CD4-positive, CD25-positive, alpha-beta regulatory T cell (primary cell): ENCODE measurements around the gene CMTM7. TPM values are rescaled to one million over a fixed set of nuclear protein-coding genes. Genes with fewer than 3 reads are reported as not detected.
"Not testable (repeated sequence)": the region's sequence is repeated elsewhere in the genome, so short reads cannot be mapped to it uniquely, and the experiment has no call there.

Experiments
- ATAC-seq, 2 donors: fragments of 150-1000 bp; cut with Tn5 transposase; one replicate each; pipeline ENCODE4 v1.10.0; 2021; ENCODE audit warnings: low read depth in 2 of 2, moderate number of reproducible peaks in 2 of 2, moderate library complexity in 1 of 2
- DNase-seq, 3 donors: peaks; one replicate each; pipeline versions ENCODE4 v3.0.0 to v3.0.0-alpha.2; 2012 to 2022; ENCODE audit warnings: mixed read lengths in 1 of 3
- H3K27ac ChIP-seq: one replicate; pipeline ENCODE4 v1.7.0; 2013; ENCODE audit warnings: mild to moderate bottlenecking, low read length; ENCODE audit not compliant: insufficient read depth, poor library complexity, severe bottlenecking
- H3K27me3 ChIP-seq: one replicate; pipeline ENCODE4 v1.7.0; 2013; ENCODE audit warnings: low read length; ENCODE audit not compliant: control insufficient read depth, insufficient read depth
- H3K36me3 ChIP-seq: one replicate; pipeline ENCODE4 v1.7.0; 2013; ENCODE audit warnings: mild to moderate bottlenecking, low read length, moderate library complexity; ENCODE audit not compliant: control insufficient read depth, insufficient read depth
- H3K4me1 ChIP-seq: 2 replicates; pipeline ENCODE4 v1.7.0; 2013; ENCODE audit warnings: mild to moderate bottlenecking, low read length; ENCODE audit not compliant: insufficient read depth, control insufficient read depth, poor library complexity, severe bottlenecking
- H3K4me3 ChIP-seq: one replicate; pipeline ENCODE4 v1.7.0; 2013; ENCODE audit warnings: low read depth, mild to moderate bottlenecking, low read length, moderate library complexity
- H3K9me3 ChIP-seq, 2 experiments: 1 replicate in 1 of 2; 2 replicates in 1 of 2; pipeline ENCODE4 v1.7.0; 2013; ENCODE audit warnings: low read length in 2 of 2, mild to moderate bottlenecking in 1 of 2, moderate library complexity in 1 of 2; ENCODE audit not compliant: control insufficient read depth in 2 of 2
- H3K27ac Mint-ChIP-seq, 3 donors: one replicate each; pipeline ENCODE4 v1.8.0; 2020 to 2022; ENCODE audit warnings: mild to moderate bottlenecking in 3 of 3, mixed read lengths in 3 of 3, moderate library complexity in 2 of 3
- H3K27me3 Mint-ChIP-seq: one replicate; pipeline ENCODE4 v1.8.0; 2022; ENCODE audit warnings: mild to moderate bottlenecking, mixed read lengths
- H3K36me3 Mint-ChIP-seq: one replicate; pipeline ENCODE4 v1.8.0; 2020; ENCODE audit warnings: mixed read lengths
- H3K4me1 Mint-ChIP-seq, 4 donors: one replicate each; pipeline ENCODE4 v1.8.0; 2020 to 2022; ENCODE audit warnings: mixed read lengths in 4 of 4, mild to moderate bottlenecking in 1 of 4
- H3K4me3 Mint-ChIP-seq, 4 donors: one replicate each; pipeline ENCODE4 v1.8.0; 2020 to 2022; ENCODE audit warnings: mild to moderate bottlenecking in 4 of 4, mixed read lengths in 4 of 4, moderate library complexity in 3 of 4
- H3K9me3 Mint-ChIP-seq, 7 donors: one replicate each; pipeline ENCODE4 v1.8.0; 2020 to 2022; ENCODE audit warnings: mixed read lengths in 7 of 7, mild to moderate bottlenecking in 3 of 7, moderate library complexity in 2 of 7
- polyA plus RNA-seq, 4 donors: library from polyadenylated mRNA; unstranded; fragments of 300-500 nt; fragmentation: Illumina TruSeq; gene quantifications; one replicate each; pipeline ENCODE4 v1.2.3, GENCODE V29; 2021
- total RNA-seq: library from RNA; stranded (reverse); gene quantifications from one replicate; pipeline ENCODE4 v1.2.3, GENCODE V29; 2022

CMTM7 gene
- total and polyA plus RNA-seq, 5 donors from 2014 or later = 77.3 to 231 (median 144) TPM

GRCh38 chr3:32384938-32385337 lies 6.7 kb upstream of the CMTM7 start:
- Mint-ChIP-seq H3K4me3 (peak overlapping the region in 1 of 4 donors; percentile 30), H3K4me1 (peaks cover 0 to 33% (median 10%) of the 10 kb centered on the region in 4 donors), H3K36me3 (no peaks in the 10 kb centered on the region), H3K27me3 (no peaks in the 10 kb centered on the region), H3K27ac (peak overlapping the region in 2 of 3 donors; percentile 47 to 72), H3K9me3 (no peaks in the 10 kb centered on the region)
- no peaks in the 10 kb centered on the region for H3K36me3 ChIP-seq
- no peak overlapping the region for H3K27ac ChIP-seq
- H3K27me3 ChIP-seq = no peaks in the 10 kb centered on the region
- DNase-seq = no peak
- no peaks in the 10 kb centered on the region for H3K9me3 ChIP-seq
- no peak overlapping the region for H3K4me3 ChIP-seq
- ATAC-seq = no peak
- no peaks in the 10 kb centered on the region for H3K4me1 ChIP-seq

GRCh38 chr3:32387512-32387911 lies 4.1 kb upstream of the CMTM7 start:
- no peaks in the 10 kb centered on the region for H3K27me3 ChIP-seq
- no peaks in the 10 kb centered on the region for H3K9me3 ChIP-seq
- Mint-ChIP-seq H3K27me3 (no peaks in the 10 kb centered on the region), H3K9me3 (no peaks in the 10 kb centered on the region), H3K4me3 (peak overlapping the region in 1 of 4 donors; percentile 21), H3K36me3 (no peaks in the 10 kb centered on the region), H3K4me1 (peaks cover 7 to 41% (median 21%) of the 10 kb centered on the region in 4 donors), H3K27ac (peak overlapping the region in 1 of 3 donors; percentile 25)
- H3K27ac ChIP-seq = no peak overlapping the region
- no peaks in the 10 kb centered on the region for H3K36me3 ChIP-seq
- no peak for ATAC-seq
- DNase-seq = no peak
- H3K4me1 ChIP-seq = peaks cover 11% of the 10 kb centered on the region
- H3K4me3 ChIP-seq = no peak overlapping the region

GRCh38 chr3:32389577-32389976 lies 2.1 kb upstream of the CMTM7 start:
- not testable (repeated sequence) for DNase-seq, ATAC-seq, H3K27me3 Mint-ChIP-seq, H3K27me3 ChIP-seq, H3K36me3 ChIP-seq, H3K36me3 Mint-ChIP-seq, H3K4me3 ChIP-seq, H3K9me3 ChIP-seq, H3K9me3 Mint-ChIP-seq, H3K27ac ChIP-seq
- Mint-ChIP-seq H3K4me1 (peaks cover 23 to 58% (median 40%) of the 10 kb centered on the region in 4 donors), H3K4me3 (peak overlapping the region in 3 of 4 donors; percentile 46 to 65 (median 47)), H3K27ac (peak overlapping the region; percentile 72 to 87 (median 80))
- peaks cover 32% of the 10 kb centered on the region for H3K4me1 ChIP-seq

GRCh38 chr3:32392536-32393302 lies 1.1 kb downstream of the CMTM7 start:
- peak overlapping the region; percentile 90 to 99 (median 98) for H3K4me3 Mint-ChIP-seq
- Histone ChIP-seq H3K4me3 (peak overlapping the region; percentile 79), H3K36me3 (peaks cover 7% of the 10 kb centered on the region), H3K27ac (peak overlapping the region; percentile 83), H3K9me3 (no peaks in the 10 kb centered on the region), H3K27me3 (no peaks in the 10 kb centered on the region), H3K4me1 (peaks cover 50% of the 10 kb centered on the region)
- H3K27me3 Mint-ChIP-seq = no peaks in the 10 kb centered on the region
- DNase-seq = peak in 1 of 3 donors; percentile 41
- H3K9me3 Mint-ChIP-seq = no peaks in the 10 kb centered on the region
- H3K36me3 Mint-ChIP-seq = peaks cover 6% of the 10 kb centered on the region
- ATAC-seq = peak; percentile 8 to 15
- H3K4me1 Mint-ChIP-seq = peaks cover 32 to 77% (median 56%) of the 10 kb centered on the region in 4 donors
- peak overlapping the region; percentile 92 to 99 (median 96) for H3K27ac Mint-ChIP-seq

GRCh38 chr3:32395496-32395895 lies 3.8 kb downstream of the CMTM7 start:
- Mint-ChIP-seq H3K36me3 (peaks cover 6% of the 10 kb centered on the region), H3K4me1 (peaks cover 46 to 81% (median 67%) of the 10 kb centered on the region in 4 donors), H3K27me3 (no peaks in the 10 kb centered on the region), H3K4me3 (peak overlapping the region in 2 of 4 donors; percentile 22 to 90), H3K9me3 (no peaks in the 10 kb centered on the region), H3K27ac (peak overlapping the region; percentile 43 to 99 (median 96))
- Histone ChIP-seq H3K9me3 (no peaks in the 10 kb centered on the region), H3K4me3 (peak overlapping the region; percentile 37), H3K4me1 (peaks cover 71% of the 10 kb centered on the region), H3K27ac (peak overlapping the region; percentile 83), H3K36me3 (peaks cover 7% of the 10 kb centered on the region), H3K27me3 (no peaks in the 10 kb centered on the region)
- DNase-seq (no peak), ATAC-seq (no peak)

- peak overlapping the region; percentile 60 for H3K27ac ChIP-seq
Measured at GRCh38 chr3:32397941-32398340, 6.3 kb downstream of the CMTM7 start.

GRCh38 chr3:32398531-32398930 lies 6.9 kb downstream of the CMTM7 start:
- H3K4me1 Mint-ChIP-seq = peaks cover 40 to 82% (median 66%) of the 10 kb centered on the region in 4 donors
- ATAC-seq = no peak

More at GRCh38 chr3:32397941-32398340, 6.3 kb downstream of the CMTM7 start:
- peak overlapping the region in 1 of 4 donors; percentile 63 for H3K4me3 Mint-ChIP-seq
- H3K4me1 ChIP-seq = peaks cover 80% of the 10 kb centered on the region
- H3K27me3 Mint-ChIP-seq = no peaks in the 10 kb centered on the region
- H3K27ac Mint-ChIP-seq = peak overlapping the region; percentile 53 to 99 (median 90)
- H3K9me3 ChIP-seq = no peaks in the 10 kb centered on the region
- ATAC-seq (no peak), DNase-seq (no peak)
- no peaks in the 10 kb centered on the region for H3K9me3 Mint-ChIP-seq
- H3K4me3 ChIP-seq = no peak overlapping the region
- H3K36me3 ChIP-seq = peaks cover 7% of the 10 kb centered on the region
- H3K36me3 Mint-ChIP-seq = peaks cover 6% of the 10 kb centered on the region
- peaks cover 45 to 82% (median 67%) of the 10 kb centered on the region in 4 donors for H3K4me1 Mint-ChIP-seq
- H3K27me3 ChIP-seq = no peaks in the 10 kb centered on the region

More at GRCh38 chr3:32398531-32398930, 6.9 kb downstream of the CMTM7 start:
- peaks cover 80% of the 10 kb centered on the region for H3K4me1 ChIP-seq
- DNase-seq = no peak
- H3K27me3 ChIP-seq = no peaks in the 10 kb centered on the region
- no peaks in the 10 kb centered on the region for H3K9me3 ChIP-seq
- H3K27ac ChIP-seq = peak overlapping the region; percentile 60
- Mint-ChIP-seq H3K27me3 (no peaks in the 10 kb centered on the region), H3K9me3 (no peaks in the 10 kb centered on the region), H3K4me3 (peak overlapping the region in 3 of 4 donors; percentile 63 to 88 (median 69)), H3K36me3 (peaks cover 7% of the 10 kb centered on the region), H3K27ac (peak overlapping the region; percentile 75 to 99 (median 90))
- H3K36me3 ChIP-seq = peaks cover 7% of the 10 kb centered on the region
- H3K4me3 ChIP-seq = peak overlapping the region; percentile 7
